Panc1 (cell line): ENCODE results near the gene CD37.

Experiments
- CTCF ChIP-seq: fragments of 450-650 bp; IDR thresholded peaks from 2 replicates; pipeline ENCODE4 v1.5.1; 2017; ENCODE audit warnings: mild to moderate bottlenecking
- POLR2AphosphoS5 ChIP-seq: IDR thresholded peaks from 2 replicates; pipeline ENCODE4 v1.6.1; 2012; ENCODE audit warnings: mild to moderate bottlenecking, low read depth, low read length, moderate library complexity
- REST ChIP-seq, 2 experiments: IDR thresholded peaks; 2 replicates each; pipeline ENCODE4 v1.6.1; 2011 to 2012; ENCODE audit warnings: low read depth in 2 of 2, control low read depth in 1 of 2, low read length in 1 of 2, mild to moderate bottlenecking in 1 of 2, moderate library complexity in 1 of 2; ENCODE audit not compliant: insufficient read depth in 1 of 2
- SIN3A ChIP-seq: IDR thresholded peaks from 2 replicates; pipeline ENCODE4 v1.6.1; 2012; ENCODE audit warnings: low read depth, mild to moderate bottlenecking, low read length, moderate library complexity, borderline replicate concordance; ENCODE audit not compliant: insufficient read depth
- TCF7L2 ChIP-seq: IDR thresholded peaks from 2 replicates; pipeline ENCODE4 v1.6.1; 2011; ENCODE audit warnings: mild to moderate bottlenecking, low read depth, low read length, inconsistent platforms

GRCh38 chr19:49315111-49315510 is 20.1 kb upstream of the CD37 start:
- TF ChIP-seq CTCF, result no peak
- TF ChIP-seq REST (IDR thresholded peaks at IDR 0.05; ENCODE audit: insufficient read depth in 1 of 2, low read depth in 2 of 2, low read length in 1 of 2), result no peak
- TF ChIP-seq TCF7L2, result no peak
- no peak for TF ChIP-seq POLR2AphosphoS5
- no peak for TF ChIP-seq SIN3A
